Transverse colon (tissue), 4 donors: Measurements from ENCODE around the gene GALNT18.

Experiments used
- EP300 ChIP-seq: sonication (generic); formaldehyde crosslinking; IDR thresholded peaks from one replicate; pipeline ENCODE4 v1.6.1; 2017; ENCODE audit warnings: antibody characterized with exemption, low read depth
- POLR2A ChIP-seq: fragments of 450-650 bp; IDR thresholded peaks from one replicate; pipeline ENCODE4 v1.6.1; 2016; ENCODE audit warnings: antibody characterized with exemption, mild to moderate bottlenecking, moderate library complexity
- POLR2AphosphoS5 ChIP-seq, 3 donors: sonication (generic); formaldehyde crosslinking; IDR thresholded peaks; one replicate each; pipeline ENCODE4 v1.6.1; 2016; ENCODE audit warnings: antibody characterized with exemption in 3 of 3
- TF ChIP-seq, protein P1 (sequence below), 5 experiments: fragments of 200-600 bp in 3 of 5; fragments of 450-650 bp in 2 of 5; sonication (generic) in 3 of 5; IDR thresholded peaks; 1 replicate in 2 of 5; 2 replicates in 3 of 5; pipeline ENCODE4 v1.5.1; 2016 to 2017; ENCODE audit warnings: antibody characterized with exemption in 5 of 5, inconsistent platforms in 3 of 5, mild to moderate bottlenecking in 2 of 5, moderate library complexity in 1 of 5

- TF ChIP-seq, protein P1, sequence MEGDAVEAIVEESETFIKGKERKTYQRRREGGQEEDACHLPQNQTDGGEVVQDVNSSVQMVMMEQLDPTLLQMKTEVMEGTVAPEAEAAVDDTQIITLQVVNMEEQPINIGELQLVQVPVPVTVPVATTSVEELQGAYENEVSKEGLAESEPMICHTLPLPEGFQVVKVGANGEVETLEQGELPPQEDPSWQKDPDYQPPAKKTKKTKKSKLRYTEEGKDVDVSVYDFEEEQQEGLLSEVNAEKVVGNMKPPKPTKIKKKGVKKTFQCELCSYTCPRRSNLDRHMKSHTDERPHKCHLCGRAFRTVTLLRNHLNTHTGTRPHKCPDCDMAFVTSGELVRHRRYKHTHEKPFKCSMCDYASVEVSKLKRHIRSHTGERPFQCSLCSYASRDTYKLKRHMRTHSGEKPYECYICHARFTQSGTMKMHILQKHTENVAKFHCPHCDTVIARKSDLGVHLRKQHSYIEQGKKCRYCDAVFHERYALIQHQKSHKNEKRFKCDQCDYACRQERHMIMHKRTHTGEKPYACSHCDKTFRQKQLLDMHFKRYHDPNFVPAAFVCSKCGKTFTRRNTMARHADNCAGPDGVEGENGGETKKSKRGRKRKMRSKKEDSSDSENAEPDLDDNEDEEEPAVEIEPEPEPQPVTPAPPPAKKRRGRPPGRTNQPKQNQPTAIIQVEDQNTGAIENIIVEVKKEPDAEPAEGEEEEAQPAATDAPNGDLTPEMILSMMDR (IDR thresholded peaks at IDR 0.05): no peak
- TF ChIP-seq POLR2A: no peak
- no peak for TF ChIP-seq EP300
- no peak for TF ChIP-seq POLR2AphosphoS5 (IDR thresholded peaks at IDR 0.05)
Observed at GRCh38 chr11:11598243-11598642, 23.6 kb downstream of the GALNT18 start.
